ENCODE results near the gene RUBCN.

GRCh38 chr3:197674741-197675562 lies 61.8 kb downstream of the RUBCN start:
- TF ChIP-seq CTCF (IDR thresholded peaks at IDR 0.05) (no peak), POLR2A (IDR thresholded peaks at IDR 0.05; ENCODE audit: low read depth) (no peak), EP300 (IDR thresholded peaks at IDR 0.05) (no peak)

All from esophagus muscularis mucosa (tissue), 4 donors.